ENCODE data around the gene TRAPPC2. TPM values are rescaled to one million over a fixed set of nuclear protein-coding genes. Genes with fewer than 3 reads are reported as not detected.
A peak's percentile ranks its signal among the peaks of the same experiment; 100 is the strongest.

Gene TRAPPC2
- total RNA-seq, 1 donor from 2014 or later: 22.5 TPM

- no peak for DNase-seq
These were observed 66.5 kb downstream of the TRAPPC2 start for GRCh38 chrX:13667919-13668318.

- DNase-seq: no peak
These were observed 67.6 kb downstream of the TRAPPC2 start for GRCh38 chrX:13666836-13667235.

- no peak for DNase-seq
These were observed 70.4 kb downstream of the TRAPPC2 start for GRCh38 chrX:13664020-13664419.

GRCh38 chrX:13662355-13662791 is 72.0 kb downstream of the TRAPPC2 start:
- DNase-seq: peak; percentile 56

Other genes with a start within 250 kb of the TRAPPC2 start
- 21.2 TPM for gene EGFL6, start 165.0 kb downstream of the TRAPPC2 start, total RNA-seq
- 5.3 TPM for gene TCEANC, start 81.5 kb downstream of the TRAPPC2 start, total RNA-seq
- gene RAB9A, start 45.5 kb downstream of the TRAPPC2 start, total RNA-seq: 37.2 TPM
- 24.5 TPM for gene OFD1, start 128 bp upstream of the TRAPPC2 start, total RNA-seq
- 17.5 TPM for gene GPM6B, start 82.5 kb upstream of the TRAPPC2 start, total RNA-seq

Measured in skin of body (tissue), 2 donors.